HepG2 (cell line): ENCODE measurements around the gene OSER1. TPM values are rescaled to one million over a fixed set of nuclear protein-coding genes. Genes with fewer than 3 reads are reported as not detected.
A peak's percentile ranks its signal among the peaks of the same experiment; 100 is the strongest.

Source experiments
- GLMP ChIP-seq: sonication (generic); formaldehyde crosslinking; IDR thresholded peaks from 2 replicates; pipeline ENCODE4 v1.9.0; 2021; ENCODE audit warnings: missing genetic modification reagents, mild to moderate bottlenecking, borderline replicate concordance
- HMGXB4 ChIP-seq, 2 experiments: sonication (generic) in 1 of 2; formaldehyde crosslinking in 1 of 2; IDR thresholded peaks; 2 replicates each; pipeline versions ENCODE4 v1.4.0 to v1.6.1; 2018 to 2020; ENCODE audit warnings: missing genetic modification reagents in 2 of 2, borderline replicate concordance in 1 of 2, low read depth in 1 of 2, mild to moderate bottlenecking in 1 of 2, missing biosample characterization in 1 of 2
- KLF12 ChIP-seq: sonication (generic); formaldehyde crosslinking; IDR thresholded peaks from 2 replicates; pipeline ENCODE4 v1.4.0; 2020; ENCODE audit warnings: missing genetic modification reagents, borderline replicate concordance
- MIER2 ChIP-seq: IDR thresholded peaks from 2 replicates; pipeline ENCODE4 v1.6.1; 2016; ENCODE audit warnings: missing biosample characterization, missing genetic modification reagents
- NCOA2 ChIP-seq: sonication (generic); formaldehyde crosslinking; IDR thresholded peaks from 2 replicates; pipeline ENCODE4 v1.8.0; 2022; ENCODE audit warnings: inconsistent platforms
- NFRKB ChIP-seq: fragments of 450-650 bp; IDR thresholded peaks from 2 replicates; pipeline ENCODE4 v1.6.1; 2017
- NR0B2 ChIP-seq: sonication (generic); formaldehyde crosslinking; IDR thresholded peaks from 2 replicates; pipeline ENCODE4 v1.4.0; 2020; ENCODE audit warnings: mild to moderate bottlenecking, missing genetic modification reagents
- PLRG1 ChIP-seq: fragments of 450-650 bp; conservative IDR thresholded peaks from 2 replicates; pipeline ENCODE4 v1.6.1; 2016
- SATB2 ChIP-seq: sonication (generic); formaldehyde crosslinking; IDR thresholded peaks from 2 replicates; pipeline ENCODE4 v1.5.0; 2020; ENCODE audit warnings: missing genetic modification reagents
- TSC22D2 ChIP-seq: sonication (generic); formaldehyde crosslinking; IDR thresholded peaks from 2 replicates; pipeline ENCODE4 v1.5.1; 2020; ENCODE audit warnings: missing genetic modification reagents, mild to moderate bottlenecking, borderline replicate concordance
- ZBTB20 ChIP-seq: sonication (generic); formaldehyde crosslinking; IDR thresholded peaks from 2 replicates; pipeline ENCODE4 v1.8.1; 2023; ENCODE audit warnings: missing genetic modification reagents, low read depth, mild to moderate bottlenecking, borderline replicate concordance
- ZBTB3 ChIP-seq: sonication (generic); formaldehyde crosslinking; IDR thresholded peaks from 2 replicates; pipeline ENCODE4 v1.4.0; 2020; ENCODE audit warnings: low read depth, mild to moderate bottlenecking, moderate library complexity, missing genetic modification reagents, borderline replicate concordance
- ZBTB38 ChIP-seq: sonication (generic); formaldehyde crosslinking; IDR thresholded peaks from 2 replicates; pipeline ENCODE4 v1.5.1; 2020; ENCODE audit warnings: mild to moderate bottlenecking, missing genetic modification reagents
- ZFP37 ChIP-seq: sonication (generic); formaldehyde crosslinking; IDR thresholded peaks from 2 replicates; pipeline ENCODE4 v1.4.0; 2020; ENCODE audit warnings: missing genetic modification reagents, borderline replicate concordance
- ZFY ChIP-seq: sonication (generic); formaldehyde crosslinking; IDR thresholded peaks from 2 replicates; pipeline ENCODE4 v1.4.0; 2020; ENCODE audit warnings: missing genetic modification reagents
- ZNF513 ChIP-seq: sonication (generic); formaldehyde crosslinking; conservative IDR thresholded peaks from 2 replicates; pipeline ENCODE4 v1.5.0; 2020; ENCODE audit warnings: missing genetic modification reagents
- ZNF580 ChIP-seq: IDR thresholded peaks from 2 replicates; pipeline ENCODE4 v1.6.1; 2016; ENCODE audit warnings: low read depth, borderline replicate concordance
- ZNF691 ChIP-seq: sonication (generic); formaldehyde crosslinking; IDR thresholded peaks from 2 replicates; pipeline ENCODE4 v1.4.0; 2020; ENCODE audit warnings: missing genetic modification reagents, low read depth, mild to moderate bottlenecking, borderline replicate concordance
- ZNF775 ChIP-seq: sonication (generic); formaldehyde crosslinking; IDR thresholded peaks from 2 replicates; pipeline ENCODE4 v1.4.0; 2020; ENCODE audit warnings: missing genetic modification reagents, mild to moderate bottlenecking, moderate library complexity, borderline replicate concordance
- ZSCAN5A ChIP-seq: sonication (generic); formaldehyde crosslinking; IDR thresholded peaks from 2 replicates; pipeline ENCODE4 v1.8.0; 2022; ENCODE audit warnings: mild to moderate bottlenecking, missing genetic modification reagents, borderline replicate concordance
- polyA plus RNA-seq, 8 experiments: library from polyadenylated mRNA; depleted of rRNA in 3 of 8; stranded (reverse) in 7 of 8; unstranded in 1 of 8; fragments of >200 nt; fragmentation: Illumina TruSeq in 4 of 8; extraction: Trizol in 4 of 8; gene quantifications; 2 replicates each; pipeline versions ENCODE4 v1.2.1 to v1.2.3, GENCODE V29; 2011 to 2016; ENCODE audit warnings: low read depth in 4 of 8, missing spikeins in 1 of 8, mixed read lengths in 1 of 8; ENCODE audit not compliant: insufficient read depth in 1 of 8
- total RNA-seq, 5 experiments: library from RNA; depleted of rRNA; stranded (reverse); fragments of >200 nt; fragmentation: Illumina TruSeq; extraction: Trizol; gene quantifications; 2 replicates each; pipeline ENCODE4 v1.2.3, GENCODE V29; 2016; ENCODE audit warnings: low read depth in 1 of 5

Gene OSER1
- total and polyA plus RNA-seq, 2 of the 13 experiments (the other 11 are each of a cell fraction or from before 2014, with no cell fraction given), result 71.2 to 71.5 TPM

- peak; percentile 84; the same call in 1 of the 2 replicates for TF ChIP-seq GLMP (CRISPR knock-in tag)
- TF ChIP-seq ZNF775 (CRISPR knock-in tag), result peak; percentile 85; the same call in 1 of the 2 replicates
- TF ChIP-seq ZNF691 (CRISPR knock-in tag), result peak; percentile 94
- TF ChIP-seq ZNF513, result no peak
- TF ChIP-seq HMGXB4 (CRISPR knock-in tag; IDR thresholded peaks at IDR 0.05; ENCODE audit: borderline replicate concordance in 1 of 2, low read depth in 1 of 2), result peak; percentile 80 to 82
- TF ChIP-seq ZBTB38 (CRISPR knock-in tag), result peak; percentile 91
- peak; percentile 86 for TF ChIP-seq NCOA2 (CRISPR knock-in tag)
- TF ChIP-seq NFRKB, result no peak
- TF ChIP-seq KLF12 (CRISPR knock-in tag), result peak; percentile 97
- peak; percentile 100 for TF ChIP-seq ZNF580 (CRISPR knock-in tag)
- peak; percentile 100 for TF ChIP-seq MIER2 (CRISPR knock-in tag)
- TF ChIP-seq ZBTB3 (CRISPR knock-in tag), result peak; percentile 72; the same call in 1 of the 2 replicates
- TF ChIP-seq ZSCAN5A (CRISPR knock-in tag), result peak; percentile 35; the same call in 1 of the 2 replicates
- TF ChIP-seq ZFY (CRISPR knock-in tag), result peak; percentile 81
- no peak for TF ChIP-seq PLRG1
- peak; percentile 100 for TF ChIP-seq TSC22D2 (CRISPR knock-in tag)
- peak; percentile 99 for TF ChIP-seq ZFP37 (CRISPR knock-in tag)
- TF ChIP-seq SATB2, result peak; percentile 99
- peak; percentile 97 for TF ChIP-seq NR0B2 (CRISPR knock-in tag)
- TF ChIP-seq ZBTB20 (CRISPR knock-in tag), result peak; percentile 95; the same call in 1 of the 2 replicates
Observed at GRCh38 chr20:44247586-44248409, 37.2 kb upstream of the OSER1 start (continued).
